ENCODE data around the gene MROH2B. TPM values are rescaled to one million over a fixed set of nuclear protein-coding genes. Genes with fewer than 3 reads are reported as not detected.

MROH2B gene
- total RNA-seq, 2 donors from 2014 or later = not detected

- H3K27me3 ChIP-seq = no peaks in the 10 kb centered on the region
- DNase-seq = peak; percentile 29
- intact Hi-C loops (cut with DNase I) = no loop called here
- no peak for TF ChIP-seq CTCF (IDR thresholded peaks at IDR 0.05)
- H3K27ac ChIP-seq = peak overlapping the region; percentile 13
- no peak overlapping the region for H3K9ac ChIP-seq (ENCODE audit: low read depth in 2 of 2, low read length in 2 of 2)
- no peak overlapping the region for H3K4me3 ChIP-seq
- H3K4me1 ChIP-seq = no peaks in the 10 kb centered on the region
- H3K9me3 ChIP-seq = no peaks in the 10 kb centered on the region
- H3K36me3 ChIP-seq = no peaks in the 10 kb centered on the region
These were observed 79.8 kb downstream of the MROH2B start for GRCh38 chr5:40991168-40991980.

GRCh38 chr5:40988746-40989510, 82.2 kb downstream of the MROH2B start:
- H3K4me1 ChIP-seq = no peaks in the 10 kb centered on the region
- H3K4me3 ChIP-seq = no peak overlapping the region
- no peak overlapping the region for H3K27ac ChIP-seq
- DNase-seq = no peak
- H3K9ac ChIP-seq (ENCODE audit: low read depth in 2 of 2, low read length in 2 of 2) = no peak overlapping the region
- intact Hi-C loops (cut with DNase I) = no loop called here
- H3K36me3 ChIP-seq = no peaks in the 10 kb centered on the region
- no peaks in the 10 kb centered on the region for H3K9me3 ChIP-seq
- no peak for TF ChIP-seq CTCF (IDR thresholded peaks at IDR 0.05)
- no peaks in the 10 kb centered on the region for H3K27me3 ChIP-seq

- no peak overlapping the region for H3K9ac ChIP-seq (ENCODE audit: low read depth in 2 of 2, low read length in 2 of 2)
- H3K36me3 ChIP-seq = no peaks in the 10 kb centered on the region
- H3K4me3 ChIP-seq = no peak overlapping the region
- H3K4me1 ChIP-seq = no peaks in the 10 kb centered on the region
- H3K27ac ChIP-seq = no peak overlapping the region
- TF ChIP-seq CTCF (IDR thresholded peaks at IDR 0.05) = no peak
- no peaks in the 10 kb centered on the region for H3K27me3 ChIP-seq
- H3K9me3 ChIP-seq = no peaks in the 10 kb centered on the region
- DNase-seq = no peak
- intact Hi-C loops (cut with DNase I) = no loop called here
These were observed 83.8 kb downstream of the MROH2B start for GRCh38 chr5:40987349-40987748.

GRCh38 chr5:40986666-40987065, 84.5 kb downstream of the MROH2B start:
- Histone ChIP-seq H3K9me3 (no peaks in the 10 kb centered on the region), H3K4me1 (no peaks in the 10 kb centered on the region), H3K27me3 (no peaks in the 10 kb centered on the region), H3K9ac (ENCODE audit: low read depth in 2 of 2, low read length in 2 of 2) (no peak overlapping the region), H3K36me3 (no peaks in the 10 kb centered on the region), H3K27ac (no peak overlapping the region), H3K4me3 (no peak overlapping the region)
- DNase-seq = no peak
- no peak for TF ChIP-seq CTCF (IDR thresholded peaks at IDR 0.05)
- intact Hi-C loops (cut with DNase I) = no loop called here

GRCh38 chr5:40985501-40985900, 85.6 kb downstream of the MROH2B start:
- DNase-seq = no peak
- Histone ChIP-seq H3K9me3 (no peaks in the 10 kb centered on the region), H3K9ac (ENCODE audit: low read depth in 2 of 2, low read length in 2 of 2) (no peak overlapping the region), H3K27me3 (no peaks in the 10 kb centered on the region), H3K4me1 (no peaks in the 10 kb centered on the region), H3K4me3 (no peak overlapping the region), H3K27ac (no peak overlapping the region), H3K36me3 (no peaks in the 10 kb centered on the region)
- TF ChIP-seq CTCF (IDR thresholded peaks at IDR 0.05) = no peak
- intact Hi-C loops (cut with DNase I) = no loop called here

Data from colonic mucosa (tissue), 4 donors.